ENCODE measurements around the gene ANKS1B.

DNA sequence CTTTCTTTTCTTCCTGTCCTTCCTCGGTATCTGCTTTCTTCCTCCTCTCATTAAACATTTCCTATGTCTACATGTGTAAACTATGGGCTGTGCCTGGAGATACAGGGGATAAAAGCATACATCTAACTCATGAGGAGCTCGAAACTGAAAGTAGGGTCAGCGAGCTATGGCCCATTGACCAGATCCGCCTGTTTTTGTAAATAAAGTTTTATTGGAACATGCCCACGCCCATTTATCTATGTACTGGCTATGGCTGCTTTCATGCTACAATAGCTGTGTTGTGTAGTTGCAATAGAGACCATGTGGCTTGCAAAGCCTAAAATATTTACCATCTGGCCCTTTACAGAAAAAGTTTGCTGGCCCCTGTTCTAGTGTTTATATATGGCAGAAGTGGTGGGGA lies 838.0 kb downstream of the ANKS1B start:
- TF ChIP-seq, protein P1, sequence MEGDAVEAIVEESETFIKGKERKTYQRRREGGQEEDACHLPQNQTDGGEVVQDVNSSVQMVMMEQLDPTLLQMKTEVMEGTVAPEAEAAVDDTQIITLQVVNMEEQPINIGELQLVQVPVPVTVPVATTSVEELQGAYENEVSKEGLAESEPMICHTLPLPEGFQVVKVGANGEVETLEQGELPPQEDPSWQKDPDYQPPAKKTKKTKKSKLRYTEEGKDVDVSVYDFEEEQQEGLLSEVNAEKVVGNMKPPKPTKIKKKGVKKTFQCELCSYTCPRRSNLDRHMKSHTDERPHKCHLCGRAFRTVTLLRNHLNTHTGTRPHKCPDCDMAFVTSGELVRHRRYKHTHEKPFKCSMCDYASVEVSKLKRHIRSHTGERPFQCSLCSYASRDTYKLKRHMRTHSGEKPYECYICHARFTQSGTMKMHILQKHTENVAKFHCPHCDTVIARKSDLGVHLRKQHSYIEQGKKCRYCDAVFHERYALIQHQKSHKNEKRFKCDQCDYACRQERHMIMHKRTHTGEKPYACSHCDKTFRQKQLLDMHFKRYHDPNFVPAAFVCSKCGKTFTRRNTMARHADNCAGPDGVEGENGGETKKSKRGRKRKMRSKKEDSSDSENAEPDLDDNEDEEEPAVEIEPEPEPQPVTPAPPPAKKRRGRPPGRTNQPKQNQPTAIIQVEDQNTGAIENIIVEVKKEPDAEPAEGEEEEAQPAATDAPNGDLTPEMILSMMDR (conservative IDR thresholded peaks at IDR 0.05; ENCODE audit: low read depth, low read length), result no peak
- TF ChIP-seq RFX5 (IDR thresholded peaks at IDR 0.05; ENCODE audit: low read depth, low read length), result no peak
- TF ChIP-seq RAD21 (IDR thresholded peaks at IDR 0.05; ENCODE audit: low read length), result no peak
- TF ChIP-seq MXI1 (IDR thresholded peaks at IDR 0.05; ENCODE audit: borderline replicate concordance, low read depth, low read length), result no peak
- TF ChIP-seq, protein P2, sequence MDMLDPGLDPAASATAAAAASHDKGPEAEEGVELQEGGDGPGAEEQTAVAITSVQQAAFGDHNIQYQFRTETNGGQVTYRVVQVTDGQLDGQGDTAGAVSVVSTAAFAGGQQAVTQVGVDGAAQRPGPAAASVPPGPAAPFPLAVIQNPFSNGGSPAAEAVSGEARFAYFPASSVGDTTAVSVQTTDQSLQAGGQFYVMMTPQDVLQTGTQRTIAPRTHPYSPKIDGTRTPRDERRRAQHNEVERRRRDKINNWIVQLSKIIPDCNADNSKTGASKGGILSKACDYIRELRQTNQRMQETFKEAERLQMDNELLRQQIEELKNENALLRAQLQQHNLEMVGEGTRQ (IDR thresholded peaks at IDR 0.05; ENCODE audit: low read depth, low read length), result no peak
- no peak for TF ChIP-seq POLR2A (IDR thresholded peaks at IDR 0.05; ENCODE audit: low read depth, low read length)
- TF ChIP-seq MAFK (IDR thresholded peaks at IDR 0.05; ENCODE audit: low read depth, low read length), result no peak

Measured in IMR-90 (cell line).